GM23338 (cell line): ENCODE measurements around the gene PLEKHD1.

Experiments used
- POLR2AphosphoS5 ChIP-seq: IDR thresholded peaks from 2 replicates; pipeline ENCODE4 v1.6.1; 2016; ENCODE audit warnings: antibody characterized with exemption, low read depth
- TF ChIP-seq, protein P1 (sequence below): IDR thresholded peaks from one replicate; pipeline ENCODE4 v1.6.1; 2018; ENCODE audit warnings: antibody characterized with exemption; ENCODE audit not compliant: unreplicated experiment

DNA sequence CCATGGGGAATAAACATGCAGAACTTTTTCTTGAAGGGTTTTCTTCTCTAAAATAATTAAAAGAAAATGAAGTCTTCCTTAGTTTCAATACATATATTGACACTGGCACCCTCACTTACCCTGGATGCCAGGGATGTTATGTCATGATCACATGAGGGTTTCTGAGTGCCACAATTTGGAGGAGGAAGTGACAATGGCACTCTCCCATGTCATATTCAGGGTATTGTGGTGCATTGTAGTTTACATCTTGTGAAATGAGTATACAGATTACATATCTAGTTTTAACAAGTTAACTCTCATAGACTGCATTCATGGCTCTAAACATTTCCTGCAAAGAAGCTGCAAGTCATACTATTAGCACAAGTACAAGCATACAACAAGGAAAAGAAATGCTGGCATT is 52.4 kb downstream of the PLEKHD1 start:
- TF ChIP-seq, protein P1, sequence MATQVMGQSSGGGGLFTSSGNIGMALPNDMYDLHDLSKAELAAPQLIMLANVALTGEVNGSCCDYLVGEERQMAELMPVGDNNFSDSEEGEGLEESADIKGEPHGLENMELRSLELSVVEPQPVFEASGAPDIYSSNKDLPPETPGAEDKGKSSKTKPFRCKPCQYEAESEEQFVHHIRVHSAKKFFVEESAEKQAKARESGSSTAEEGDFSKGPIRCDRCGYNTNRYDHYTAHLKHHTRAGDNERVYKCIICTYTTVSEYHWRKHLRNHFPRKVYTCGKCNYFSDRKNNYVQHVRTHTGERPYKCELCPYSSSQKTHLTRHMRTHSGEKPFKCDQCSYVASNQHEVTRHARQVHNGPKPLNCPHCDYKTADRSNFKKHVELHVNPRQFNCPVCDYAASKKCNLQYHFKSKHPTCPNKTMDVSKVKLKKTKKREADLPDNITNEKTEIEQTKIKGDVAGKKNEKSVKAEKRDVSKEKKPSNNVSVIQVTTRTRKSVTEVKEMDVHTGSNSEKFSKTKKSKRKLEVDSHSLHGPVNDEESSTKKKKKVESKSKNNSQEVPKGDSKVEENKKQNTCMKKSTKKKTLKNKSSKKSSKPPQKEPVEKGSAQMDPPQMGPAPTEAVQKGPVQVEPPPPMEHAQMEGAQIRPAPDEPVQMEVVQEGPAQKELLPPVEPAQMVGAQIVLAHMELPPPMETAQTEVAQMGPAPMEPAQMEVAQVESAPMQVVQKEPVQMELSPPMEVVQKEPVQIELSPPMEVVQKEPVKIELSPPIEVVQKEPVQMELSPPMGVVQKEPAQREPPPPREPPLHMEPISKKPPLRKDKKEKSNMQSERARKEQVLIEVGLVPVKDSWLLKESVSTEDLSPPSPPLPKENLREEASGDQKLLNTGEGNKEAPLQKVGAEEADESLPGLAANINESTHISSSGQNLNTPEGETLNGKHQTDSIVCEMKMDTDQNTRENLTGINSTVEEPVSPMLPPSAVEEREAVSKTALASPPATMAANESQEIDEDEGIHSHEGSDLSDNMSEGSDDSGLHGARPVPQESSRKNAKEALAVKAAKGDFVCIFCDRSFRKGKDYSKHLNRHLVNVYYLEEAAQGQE, result no peak
- no peak for TF ChIP-seq POLR2AphosphoS5
